NB4 (cell line): ENCODE results near the gene PDGFD.

Experiments used
- DNase-seq: peaks from one replicate; pipeline ENCODE4 v3.0.0; 2010; ENCODE audit warnings: low read depth
- H3K4me3 ChIP-seq: one replicate; pipeline ENCODE4 v1.5.1; 2011; ENCODE audit warnings: mild to moderate bottlenecking, low read depth, low read length, moderate library complexity
- MAX ChIP-seq: IDR thresholded peaks from 2 replicates; pipeline ENCODE4 v1.6.1; 2011; ENCODE audit warnings: low read depth, low read length
- MYC ChIP-seq: IDR thresholded peaks from 2 replicates; pipeline ENCODE4 v1.6.1; 2011; ENCODE audit warnings: low read depth, low read length
- POLR2A ChIP-seq: IDR thresholded peaks from 2 replicates; pipeline ENCODE4 v1.6.1; 2011; ENCODE audit warnings: mild to moderate bottlenecking; ENCODE audit not compliant: insufficient read length; ENCODE audit errors: extremely low read depth
- TF ChIP-seq, protein P1 (sequence below): IDR thresholded peaks from one replicate; pipeline ENCODE4 v1.5.1; 2012; ENCODE audit warnings: low read depth, low read length

Gene PDGFD

DNA sequence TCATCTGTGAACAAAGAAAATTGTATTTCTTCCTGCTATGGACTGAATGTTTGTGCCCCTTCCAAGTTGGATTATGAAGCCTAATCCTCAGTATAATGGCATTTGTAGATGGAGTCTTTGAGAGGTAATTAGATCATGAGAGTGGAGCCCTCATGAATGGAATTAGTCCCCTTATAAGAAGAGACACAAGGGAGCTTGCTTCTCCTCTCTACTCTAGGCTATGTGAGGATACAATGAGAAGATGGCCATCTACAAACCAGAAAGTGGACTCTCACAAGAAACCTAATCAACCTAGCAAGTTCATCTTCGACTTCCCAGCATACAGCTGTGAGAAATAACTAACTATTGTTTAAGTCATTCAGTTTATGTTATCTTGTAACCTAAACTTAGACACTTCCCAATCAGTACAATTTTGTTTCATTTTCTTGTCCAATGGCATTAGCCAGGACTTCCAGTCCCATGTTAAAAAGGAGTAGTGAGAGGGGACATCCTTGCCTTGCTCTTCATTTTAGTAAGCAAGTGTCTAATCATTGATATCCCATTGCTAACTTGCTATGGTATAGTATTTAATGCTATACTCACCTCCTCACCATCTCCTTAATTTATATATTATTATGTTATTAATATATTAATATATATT is 45.7 kb downstream of the PDGFD start:
- TF ChIP-seq MYC, result no peak
- TF ChIP-seq MAX, result no peak
- TF ChIP-seq, protein P1, sequence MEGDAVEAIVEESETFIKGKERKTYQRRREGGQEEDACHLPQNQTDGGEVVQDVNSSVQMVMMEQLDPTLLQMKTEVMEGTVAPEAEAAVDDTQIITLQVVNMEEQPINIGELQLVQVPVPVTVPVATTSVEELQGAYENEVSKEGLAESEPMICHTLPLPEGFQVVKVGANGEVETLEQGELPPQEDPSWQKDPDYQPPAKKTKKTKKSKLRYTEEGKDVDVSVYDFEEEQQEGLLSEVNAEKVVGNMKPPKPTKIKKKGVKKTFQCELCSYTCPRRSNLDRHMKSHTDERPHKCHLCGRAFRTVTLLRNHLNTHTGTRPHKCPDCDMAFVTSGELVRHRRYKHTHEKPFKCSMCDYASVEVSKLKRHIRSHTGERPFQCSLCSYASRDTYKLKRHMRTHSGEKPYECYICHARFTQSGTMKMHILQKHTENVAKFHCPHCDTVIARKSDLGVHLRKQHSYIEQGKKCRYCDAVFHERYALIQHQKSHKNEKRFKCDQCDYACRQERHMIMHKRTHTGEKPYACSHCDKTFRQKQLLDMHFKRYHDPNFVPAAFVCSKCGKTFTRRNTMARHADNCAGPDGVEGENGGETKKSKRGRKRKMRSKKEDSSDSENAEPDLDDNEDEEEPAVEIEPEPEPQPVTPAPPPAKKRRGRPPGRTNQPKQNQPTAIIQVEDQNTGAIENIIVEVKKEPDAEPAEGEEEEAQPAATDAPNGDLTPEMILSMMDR, result no peak
- no peak overlapping the region for H3K4me3 ChIP-seq
- DNase-seq, result peak; percentile 11

- no peak for TF ChIP-seq MYC
- TF ChIP-seq, protein P1, result no peak
- TF ChIP-seq MAX, result no peak
- TF ChIP-seq POLR2A, result no peak
- no peak for DNase-seq
- no peak overlapping the region for H3K4me3 ChIP-seq
Measured at GRCh38 chr11:104113541-104113940, 50.4 kb downstream of the PDGFD start.

DNA sequence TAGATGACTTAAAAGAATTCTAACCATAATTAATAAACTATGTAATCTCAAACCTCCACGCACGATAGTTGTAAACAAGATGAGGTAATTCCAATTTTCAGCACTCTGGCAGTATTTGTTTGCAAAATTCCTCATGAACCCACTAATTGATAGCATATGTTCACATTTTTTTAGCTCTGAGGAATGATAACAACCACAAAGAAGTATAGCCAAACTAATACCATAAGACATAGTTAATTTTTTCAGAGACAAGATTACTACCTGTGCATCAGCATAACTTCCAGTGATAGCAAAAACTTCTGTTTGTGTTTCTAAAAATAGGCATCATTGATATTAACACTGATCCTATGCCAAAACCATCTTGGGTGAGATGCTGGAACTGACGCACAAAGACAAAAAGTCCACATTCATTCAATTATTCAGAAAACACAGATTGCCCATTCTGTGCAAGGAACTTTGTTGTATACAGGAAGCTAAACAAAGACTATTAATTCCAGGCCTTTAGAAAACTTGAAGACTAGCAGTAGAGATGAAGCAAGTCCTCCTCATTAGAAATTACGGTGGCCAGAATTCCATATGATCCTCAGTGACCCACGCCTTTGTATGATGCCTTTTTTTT is 57.7 kb downstream of the PDGFD start:
- H3K4me3 ChIP-seq, result no peak overlapping the region
- TF ChIP-seq, protein P1, result no peak
- no peak for TF ChIP-seq POLR2A
- DNase-seq, result no peak

DNA sequence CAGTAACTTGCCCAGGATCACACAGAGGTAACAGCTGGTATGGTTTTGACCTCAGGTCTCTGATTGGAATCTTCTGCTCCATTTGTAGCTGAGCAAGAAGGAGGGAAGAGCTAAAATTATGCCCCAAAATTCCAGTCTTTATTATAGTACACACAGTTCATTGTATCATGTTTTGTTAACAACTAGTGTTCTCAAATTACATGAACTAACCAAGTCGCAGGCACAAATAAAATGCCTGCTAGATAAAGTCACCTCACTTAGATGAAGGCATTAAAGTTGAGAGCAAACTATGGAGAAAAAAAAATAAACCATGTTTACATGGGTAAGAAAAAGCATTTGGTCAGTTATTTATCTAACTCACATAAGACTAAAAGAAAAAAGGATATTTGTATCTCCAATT is 58.8 kb downstream of the PDGFD start:
- TF ChIP-seq MYC (no peak), MAX (no peak), POLR2A (no peak)
- TF ChIP-seq, protein P1, result no peak
- no peak overlapping the region for H3K4me3 ChIP-seq
- no peak for DNase-seq

GRCh38 chr11:104104664-104105063 is 59.3 kb downstream of the PDGFD start:
- no peak for DNase-seq
- no peak overlapping the region for H3K4me3 ChIP-seq
- TF ChIP-seq MYC (no peak), MAX (no peak), POLR2A (no peak)
- TF ChIP-seq, protein P1, result no peak

GRCh38 chr11:104104201-104104600 is 59.7 kb downstream of the PDGFD start:
- no peak for TF ChIP-seq MAX
- TF ChIP-seq POLR2A, result no peak
- TF ChIP-seq MYC, result no peak
- TF ChIP-seq, protein P1, result no peak
- DNase-seq, result no peak
- H3K4me3 ChIP-seq, result no peak overlapping the region
